Neuron (in vitro differentiated cells): ENCODE measurements around the gene FOXP1.

Source experiments
- H2AFZ ChIP-seq: one replicate; pipeline ENCODE4 v1.6.1; 2013; ENCODE audit warnings: low read depth, mild to moderate bottlenecking, inconsistent platforms, low read length, moderate library complexity
- H3K27me3 ChIP-seq: one replicate; pipeline ENCODE4 v1.6.1; 2013; ENCODE audit warnings: low read length; ENCODE audit not compliant: insufficient read depth
- H3K36me3 ChIP-seq: one replicate; pipeline ENCODE4 v1.6.1; 2013; ENCODE audit warnings: low read length; ENCODE audit not compliant: insufficient read depth
- H3K4me1 ChIP-seq: one replicate; pipeline ENCODE4 v1.6.1; 2013; ENCODE audit warnings: low read length; ENCODE audit not compliant: insufficient read depth
- H3K4me3 ChIP-seq: 2 replicates; pipeline ENCODE4 v1.5.1; 2013; ENCODE audit warnings: mild to moderate bottlenecking, low read length, moderate library complexity
- H3K9me3 ChIP-seq: one replicate; pipeline ENCODE4 v1.6.1; 2013; ENCODE audit warnings: low read length

Gene FOXP1

DNA sequence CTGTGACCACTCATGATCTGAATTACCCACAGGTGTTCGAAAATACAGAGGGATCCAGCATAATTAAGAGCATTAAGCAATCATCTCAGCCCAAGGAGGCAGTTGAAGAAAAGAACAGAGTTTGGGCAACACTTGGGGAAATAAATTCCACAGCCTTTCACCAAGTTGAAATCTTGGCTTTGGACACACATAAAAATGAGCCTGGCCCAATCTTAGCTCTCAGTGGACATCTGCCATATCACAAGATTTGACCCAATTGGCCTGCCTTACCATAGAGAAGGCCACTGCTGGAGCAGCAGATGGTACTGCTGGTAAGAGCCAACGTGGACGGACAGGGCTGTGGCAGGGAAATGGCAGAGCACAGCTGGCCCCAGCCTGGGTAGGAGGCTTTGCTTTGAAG lies 13.0 kb downstream of the FOXP1 start:
- no peaks in the 10 kb centered on the region for H3K4me1 ChIP-seq
- no peaks in the 10 kb centered on the region for H3K9me3 ChIP-seq
- H3K27me3 ChIP-seq: no peaks in the 10 kb centered on the region
- no peak overlapping the region for H2AFZ ChIP-seq
- H3K4me3 ChIP-seq: no peak overlapping the region
- peaks cover 9% of the 10 kb centered on the region for H3K36me3 ChIP-seq

DNA sequence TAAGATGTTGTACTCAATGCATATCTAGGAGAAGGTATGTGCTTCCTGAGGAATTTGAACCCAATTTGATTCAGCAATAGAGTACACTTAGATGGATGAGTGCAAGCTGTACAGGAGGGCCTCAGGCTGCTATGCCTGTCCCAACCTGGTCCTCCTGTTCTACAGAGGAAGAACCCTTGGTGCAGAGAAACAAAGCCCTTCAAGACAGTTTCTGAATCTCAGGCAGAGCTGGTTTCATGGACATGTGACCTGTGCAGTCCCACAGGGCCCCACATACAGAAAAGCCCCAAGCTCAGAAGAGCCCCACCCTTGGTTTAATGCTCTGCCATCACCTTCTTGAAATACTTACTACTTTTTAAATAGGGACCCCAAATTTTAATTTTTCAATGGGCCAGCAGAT lies 15.3 kb downstream of the FOXP1 start:
- H3K4me1 ChIP-seq: no peaks in the 10 kb centered on the region
- no peak overlapping the region for H3K4me3 ChIP-seq
- no peak overlapping the region for H2AFZ ChIP-seq
- H3K9me3 ChIP-seq: no peaks in the 10 kb centered on the region
- H3K27me3 ChIP-seq: no peaks in the 10 kb centered on the region
- H3K36me3 ChIP-seq: peaks cover 7% of the 10 kb centered on the region

DNA sequence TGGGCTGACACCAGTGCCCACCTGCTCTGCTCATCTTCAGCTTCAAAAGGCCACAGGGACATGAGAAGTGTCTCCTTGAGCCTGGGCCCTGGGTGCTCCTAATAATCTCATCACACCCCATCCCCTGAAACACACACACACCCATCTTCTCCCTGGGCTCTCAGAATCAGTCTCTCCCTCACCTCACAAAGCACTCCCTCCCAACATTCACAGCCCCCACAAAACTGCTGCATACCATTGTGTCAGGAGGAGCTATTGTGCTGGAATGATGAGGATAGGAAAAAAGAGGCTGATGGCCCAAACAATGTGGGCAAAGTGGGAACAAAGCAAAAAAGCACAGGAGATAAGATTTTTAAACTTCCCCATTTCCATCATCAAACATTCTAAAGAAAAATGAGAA lies 16.8 kb downstream of the FOXP1 start:
- Histone ChIP-seq H2AFZ (no peak overlapping the region), H3K4me1 (no peaks in the 10 kb centered on the region), H3K27me3 (no peaks in the 10 kb centered on the region), H3K4me3 (no peak overlapping the region), H3K9me3 (peaks cover 2% of the 10 kb centered on the region), H3K36me3 (peaks cover 7% of the 10 kb centered on the region)

DNA sequence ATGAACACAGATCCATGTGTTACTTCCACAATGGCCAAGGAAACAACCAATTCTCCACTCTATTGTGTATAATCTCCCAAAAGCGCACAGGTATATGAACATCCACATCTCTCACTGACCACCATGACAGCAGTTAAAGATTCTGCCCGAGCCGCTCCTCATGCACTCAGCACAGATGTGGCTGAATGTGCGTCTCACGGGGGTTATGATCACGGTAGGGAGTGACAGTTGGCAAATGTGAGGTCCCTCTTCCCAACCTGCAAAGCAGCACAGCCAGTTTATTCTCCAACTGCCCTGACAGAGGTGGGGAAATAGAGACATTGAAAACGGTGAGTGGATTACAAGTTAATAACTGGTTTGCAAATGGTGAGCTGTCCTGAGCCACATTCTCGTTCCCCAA lies 17.6 kb downstream of the FOXP1 start:
- Histone ChIP-seq H3K4me3 (no peak overlapping the region), H3K9me3 (peaks cover 2% of the 10 kb centered on the region), H3K36me3 (peaks cover 7% of the 10 kb centered on the region), H3K27me3 (no peaks in the 10 kb centered on the region), H3K4me1 (no peaks in the 10 kb centered on the region), H2AFZ (no peak overlapping the region)

DNA sequence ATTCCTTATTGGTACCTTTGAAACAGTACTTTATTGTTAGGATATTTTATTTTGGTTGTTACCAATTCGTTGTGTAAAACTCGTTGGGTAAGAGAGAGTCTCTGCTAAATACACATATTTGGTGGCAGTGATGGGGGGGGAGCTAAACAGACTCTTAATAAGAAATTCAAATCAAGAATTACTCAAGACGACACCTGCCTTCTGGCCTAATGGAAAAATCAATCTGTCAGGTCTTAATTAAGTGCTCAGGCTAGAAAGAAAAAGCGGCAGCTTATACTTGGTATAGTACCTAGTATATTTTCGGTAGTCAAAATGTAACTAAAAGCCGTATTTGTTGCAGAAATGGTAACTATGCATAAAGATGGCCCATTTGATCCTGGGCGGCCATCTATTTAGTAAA lies 18.2 kb downstream of the FOXP1 start:
- no peaks in the 10 kb centered on the region for H3K4me1 ChIP-seq
- peaks cover 2% of the 10 kb centered on the region for H3K9me3 ChIP-seq
- peaks cover 7% of the 10 kb centered on the region for H3K36me3 ChIP-seq
- no peak overlapping the region for H3K4me3 ChIP-seq
- no peak overlapping the region for H2AFZ ChIP-seq
- no peaks in the 10 kb centered on the region for H3K27me3 ChIP-seq

DNA sequence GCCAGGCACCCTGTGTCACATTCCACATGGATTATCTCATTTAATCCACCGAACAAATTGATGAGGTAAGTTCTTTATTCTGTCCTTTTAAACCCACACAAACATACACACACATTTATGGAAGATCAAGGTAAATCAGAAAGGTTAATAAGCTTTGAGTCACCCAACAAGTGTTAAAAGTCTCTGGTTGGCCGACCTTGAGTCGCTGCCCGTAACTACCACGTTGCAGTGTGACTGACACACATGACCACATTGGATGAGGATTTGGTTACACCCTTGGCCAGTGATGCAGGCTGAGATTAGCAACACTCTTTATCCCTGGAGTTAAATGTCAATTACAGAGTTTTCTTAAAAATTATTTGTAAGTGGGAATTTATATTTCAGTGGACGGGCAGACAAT lies 19.2 kb downstream of the FOXP1 start:
- H3K4me1 ChIP-seq: no peaks in the 10 kb centered on the region
- no peak overlapping the region for H3K4me3 ChIP-seq
- H3K9me3 ChIP-seq: peaks cover 2% of the 10 kb centered on the region
- H3K36me3 ChIP-seq: peaks cover 2% of the 10 kb centered on the region
- H3K27me3 ChIP-seq: no peaks in the 10 kb centered on the region
- H2AFZ ChIP-seq: no peak overlapping the region

DNA sequence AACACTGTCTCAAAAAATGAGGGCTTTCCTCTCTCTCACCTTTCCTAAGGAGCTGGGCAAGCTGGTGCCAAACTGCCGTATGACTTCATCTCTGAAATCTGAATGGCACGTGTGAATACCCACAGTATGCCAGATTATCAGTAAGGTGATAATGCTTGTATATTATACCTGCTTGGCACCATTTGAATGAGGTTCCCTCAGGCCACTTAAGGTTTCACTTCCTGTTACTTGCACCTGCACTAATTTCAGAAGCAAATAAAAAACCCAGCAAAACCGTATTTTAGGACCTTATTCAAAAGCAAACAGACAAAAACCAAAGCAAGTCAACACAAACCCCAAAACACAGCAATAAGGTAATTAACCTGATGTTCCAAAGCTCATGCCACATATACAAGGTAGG lies 19.7 kb downstream of the FOXP1 start:
- Histone ChIP-seq H3K27me3 (no peaks in the 10 kb centered on the region), H3K9me3 (peaks cover 2% of the 10 kb centered on the region), H2AFZ (no peak overlapping the region), H3K4me3 (no peak overlapping the region), H3K36me3 (no peaks in the 10 kb centered on the region), H3K4me1 (no peaks in the 10 kb centered on the region)

DNA sequence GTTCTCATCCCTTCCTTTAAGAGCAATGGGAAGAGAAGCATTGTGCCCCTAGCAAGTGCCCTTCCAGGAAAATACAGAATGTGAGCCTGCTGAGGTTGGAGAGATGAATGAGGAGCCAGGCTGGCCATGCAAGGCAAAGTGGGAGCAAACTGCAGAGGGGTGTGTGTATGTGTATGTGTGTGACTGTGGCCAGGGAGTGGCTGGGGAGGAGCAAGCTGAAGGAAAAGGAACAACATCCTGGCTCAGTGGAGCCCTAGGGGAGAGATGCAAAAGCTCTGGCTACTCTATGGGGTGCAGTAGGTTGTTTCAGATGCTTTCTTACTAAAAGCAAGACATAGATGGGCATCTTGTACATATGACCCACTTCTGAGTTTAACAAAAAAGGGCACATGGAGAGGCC lies 20.6 kb downstream of the FOXP1 start:
- Histone ChIP-seq H2AFZ (no peak overlapping the region), H3K9me3 (peaks cover 2% of the 10 kb centered on the region)

DNA sequence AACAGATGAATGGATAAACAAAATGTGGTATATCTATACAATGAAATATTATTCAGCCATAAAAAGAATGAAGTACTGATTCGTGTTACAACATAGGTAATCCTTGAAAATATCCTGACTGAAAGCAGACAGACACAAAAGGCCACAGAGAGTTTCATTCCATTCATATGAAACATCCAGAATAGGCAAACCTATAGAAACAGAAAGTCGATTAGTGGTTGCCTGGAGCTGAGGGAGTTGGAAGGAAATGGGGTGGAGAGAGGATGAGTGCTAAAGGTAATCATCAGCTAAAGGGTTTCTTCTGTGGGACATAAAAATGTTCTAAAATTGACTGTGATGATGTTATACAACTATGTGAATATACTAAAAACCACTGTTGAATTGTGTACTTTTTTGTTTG lies 22.9 kb downstream of the FOXP1 start:
- Histone ChIP-seq H3K27me3 (no peaks in the 10 kb centered on the region), H3K4me1 (no peaks in the 10 kb centered on the region), H2AFZ (no peak overlapping the region), H3K36me3 (no peaks in the 10 kb centered on the region), H3K4me3 (no peak overlapping the region), H3K9me3 (peaks cover 2% of the 10 kb centered on the region)

More for the DNA sequence above, 20.6 kb downstream of the FOXP1 start:
- Histone ChIP-seq H3K4me3 (no peak overlapping the region), H3K36me3 (no peaks in the 10 kb centered on the region), H3K27me3 (no peaks in the 10 kb centered on the region), H3K4me1 (no peaks in the 10 kb centered on the region)

DNA sequence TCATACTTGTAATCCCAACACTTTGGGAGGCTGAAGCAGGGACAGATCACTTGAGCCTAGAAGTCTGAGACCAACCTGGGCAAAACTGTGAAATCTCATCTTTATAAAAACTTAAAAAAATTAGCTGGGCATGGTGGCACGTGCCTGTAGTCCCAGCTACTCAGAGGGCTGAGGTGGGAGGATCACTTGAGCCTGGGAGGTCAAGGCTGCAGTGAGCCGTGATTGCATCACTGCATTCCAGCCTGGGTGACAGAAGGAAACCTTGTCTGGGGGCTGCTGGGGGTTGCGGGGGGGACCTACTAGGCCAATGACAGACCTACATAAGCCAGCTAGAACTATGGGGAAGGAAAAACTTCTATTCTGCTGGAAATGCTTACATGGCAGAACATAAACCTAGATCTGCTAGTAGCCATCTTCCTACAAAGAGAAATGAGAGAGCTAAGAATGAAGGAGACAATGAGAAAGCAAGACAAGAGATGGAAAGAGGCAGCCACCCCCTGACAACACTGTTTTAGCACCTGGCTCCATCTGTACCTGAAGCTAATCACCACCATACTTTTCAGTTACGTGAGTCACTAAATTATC lies 23.9 kb downstream of the FOXP1 start:
- H3K36me3 ChIP-seq: no peaks in the 10 kb centered on the region

DNA sequence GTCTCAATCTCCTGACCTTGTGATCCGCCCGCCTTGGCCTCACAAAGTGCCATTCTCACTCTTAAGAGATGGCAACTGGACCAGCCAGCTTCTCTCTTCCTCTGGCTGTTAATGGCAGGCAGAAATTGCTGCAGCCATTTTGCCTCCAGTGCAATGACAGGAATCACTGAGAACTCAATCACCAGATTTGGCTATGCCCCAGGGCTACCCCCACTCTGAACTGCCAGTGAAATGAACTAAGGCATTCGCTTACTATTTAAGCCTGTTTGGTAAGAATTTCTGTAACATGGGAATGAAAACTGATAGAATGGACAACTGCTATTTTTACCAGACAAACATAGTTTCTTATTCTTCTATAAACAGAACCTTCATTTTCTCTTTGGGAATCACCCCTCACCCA lies 24.5 kb downstream of the FOXP1 start:
- H3K36me3 ChIP-seq: no peaks in the 10 kb centered on the region
- no peaks in the 10 kb centered on the region for H3K27me3 ChIP-seq
- H3K9me3 ChIP-seq: peaks cover 2% of the 10 kb centered on the region
- H3K4me1 ChIP-seq: no peaks in the 10 kb centered on the region
- no peak overlapping the region for H2AFZ ChIP-seq
- H3K4me3 ChIP-seq: no peak overlapping the region

More for the DNA sequence above, 23.9 kb downstream of the FOXP1 start:
- no peak overlapping the region for H3K4me3 ChIP-seq
- no peaks in the 10 kb centered on the region for H3K4me1 ChIP-seq
- no peak overlapping the region for H2AFZ ChIP-seq
- H3K27me3 ChIP-seq: no peaks in the 10 kb centered on the region
- peaks cover 2% of the 10 kb centered on the region for H3K9me3 ChIP-seq

DNA sequence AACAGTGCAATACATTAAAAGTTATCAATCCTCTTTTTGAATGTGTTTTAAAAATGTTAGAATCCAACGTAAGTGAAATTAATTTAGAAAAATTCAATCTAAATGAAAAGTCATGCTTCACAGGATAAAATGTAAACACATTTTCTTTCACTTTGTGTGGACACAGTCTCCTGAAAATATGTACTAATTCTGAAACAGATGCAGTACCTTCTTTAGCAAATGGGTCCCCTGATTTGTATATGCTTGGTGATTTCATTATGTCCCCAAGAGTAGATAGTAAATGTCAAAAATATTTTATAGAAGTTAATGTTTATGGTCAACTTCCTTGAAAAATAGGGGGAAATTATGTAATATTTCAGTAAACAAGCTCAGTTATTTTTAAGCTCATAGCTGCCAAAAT lies 28.9 kb downstream of the FOXP1 start:
- Histone ChIP-seq H3K4me3 (no peak overlapping the region), H3K4me1 (no peaks in the 10 kb centered on the region), H3K9me3 (no peaks in the 10 kb centered on the region), H3K27me3 (no peaks in the 10 kb centered on the region), H2AFZ (no peak overlapping the region), H3K36me3 (no peaks in the 10 kb centered on the region)

DNA sequence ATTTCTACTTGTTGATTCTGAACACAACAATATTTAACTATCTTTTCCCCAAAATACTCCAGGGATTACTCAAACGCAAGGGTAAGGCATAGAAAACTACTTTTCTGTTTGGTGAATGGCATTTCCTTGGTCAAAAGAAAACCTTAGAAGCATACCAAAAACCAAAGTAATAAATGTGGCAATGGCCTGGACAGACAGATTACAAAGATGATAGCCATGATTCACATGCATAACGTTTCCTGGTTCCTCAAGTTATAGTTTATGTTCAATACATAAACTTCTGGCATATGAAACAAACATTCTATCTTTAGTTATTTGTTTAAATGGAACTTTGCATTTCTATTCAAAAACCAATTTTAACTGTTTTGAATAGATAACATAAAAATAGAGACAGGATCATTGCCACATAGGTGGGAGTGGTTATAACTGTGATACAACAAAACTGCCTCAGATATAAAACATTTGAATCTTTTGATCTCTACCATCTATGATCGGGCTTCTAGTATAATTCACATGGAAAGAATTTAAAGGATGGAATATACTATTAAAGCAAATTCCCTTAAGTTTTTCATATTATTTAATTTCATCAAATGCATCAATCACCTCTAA lies 32.1 kb downstream of the FOXP1 start:
- Histone ChIP-seq H2AFZ (no peak overlapping the region), H3K27me3 (no peaks in the 10 kb centered on the region), H3K9me3 (no peaks in the 10 kb centered on the region), H3K4me1 (no peaks in the 10 kb centered on the region), H3K4me3 (no peak overlapping the region), H3K36me3 (no peaks in the 10 kb centered on the region)

DNA sequence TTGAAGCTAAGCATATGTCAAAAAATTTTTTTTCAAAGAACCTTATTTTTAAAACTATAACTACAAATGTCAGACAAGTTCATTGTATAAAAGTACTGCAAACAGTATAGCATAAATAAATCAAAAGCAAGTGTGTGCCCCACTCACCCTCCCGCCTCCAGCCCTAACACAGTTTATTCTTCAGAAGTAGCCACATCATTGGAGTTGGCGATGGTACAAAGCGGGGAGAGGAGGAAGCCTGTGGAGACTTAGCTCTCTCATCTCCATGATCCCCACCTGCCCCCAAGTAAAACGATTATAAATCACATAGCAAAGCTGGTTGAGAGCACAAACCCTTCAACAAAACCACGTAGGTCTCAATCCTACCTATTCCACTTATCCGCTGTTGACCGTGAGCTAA lies 33.6 kb downstream of the FOXP1 start:
- Histone ChIP-seq H3K27me3 (no peaks in the 10 kb centered on the region), H2AFZ (no peak overlapping the region), H3K4me3 (no peak overlapping the region), H3K4me1 (no peaks in the 10 kb centered on the region), H3K9me3 (no peaks in the 10 kb centered on the region), H3K36me3 (no peaks in the 10 kb centered on the region)
